ENCODE measurements around the gene RALGPS2.

DNA sequence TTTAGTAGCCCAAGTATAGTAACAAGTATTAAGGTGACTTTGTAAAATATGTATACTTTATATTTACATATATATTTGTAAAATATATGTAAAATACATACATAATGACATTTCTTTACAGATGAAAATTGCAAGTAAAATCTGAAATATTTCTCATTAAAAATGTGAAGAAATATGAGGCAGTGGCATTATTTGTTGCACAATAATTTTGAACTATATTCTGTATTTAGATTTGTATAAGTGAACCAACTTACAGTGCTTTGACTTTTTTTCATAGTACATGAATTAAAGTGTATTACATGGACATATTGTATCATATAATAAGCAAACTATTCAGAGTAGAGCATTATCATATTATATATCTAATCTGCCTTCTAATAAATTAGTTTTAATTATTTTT, 85.5 kb downstream of the RALGPS2 start:
- TF ChIP-seq CTCF (IDR thresholded peaks at IDR 0.05; ENCODE audit: insufficient read depth, low read length, poor library complexity, severe bottlenecking) (no peak), EZH2phosphoT487 (conservative IDR thresholded peaks at IDR 0.05; ENCODE audit: low read length) (no peak)

Data from SU-DHL-6 (cell line).